GM20431 (cell line): ENCODE data around the gene CCNF.

Source experiments
- in situ Hi-C: fragments of 300-500 bp; cut with MseI, MboI; formaldehyde crosslinking; loops from one replicate; pipeline ENCODE4 v1.15.0; 2020; ENCODE audit warnings: low sequenced_read_pairs; ENCODE audit not compliant: unreplicated experiment

Gene CCNF

DNA sequence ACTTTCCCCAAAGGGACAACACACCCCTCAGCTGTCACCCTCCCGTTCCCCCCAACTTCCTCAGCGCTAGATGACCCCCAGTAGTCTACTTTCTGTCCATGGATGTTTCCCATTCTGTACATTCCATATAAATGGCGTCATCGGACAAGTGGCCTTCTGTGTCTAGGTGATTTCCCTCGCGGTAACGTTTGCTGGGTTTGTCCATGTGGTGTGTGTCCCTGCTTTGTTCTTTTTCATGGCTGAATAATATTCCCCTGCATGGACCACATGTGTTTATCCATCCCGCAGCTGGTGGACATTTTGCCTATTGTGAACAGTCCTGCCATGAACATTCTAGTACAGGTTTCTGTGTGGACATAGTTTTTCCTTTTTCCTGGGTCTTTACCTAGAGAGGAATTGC lies 23.4 kb downstream of the CCNF start:
- in situ Hi-C loops = no loop called here

GRCh38 chr16:2455081-2455845 lies 26.0 kb downstream of the CCNF start:
- in situ Hi-C loops = no loop called here

DNA sequence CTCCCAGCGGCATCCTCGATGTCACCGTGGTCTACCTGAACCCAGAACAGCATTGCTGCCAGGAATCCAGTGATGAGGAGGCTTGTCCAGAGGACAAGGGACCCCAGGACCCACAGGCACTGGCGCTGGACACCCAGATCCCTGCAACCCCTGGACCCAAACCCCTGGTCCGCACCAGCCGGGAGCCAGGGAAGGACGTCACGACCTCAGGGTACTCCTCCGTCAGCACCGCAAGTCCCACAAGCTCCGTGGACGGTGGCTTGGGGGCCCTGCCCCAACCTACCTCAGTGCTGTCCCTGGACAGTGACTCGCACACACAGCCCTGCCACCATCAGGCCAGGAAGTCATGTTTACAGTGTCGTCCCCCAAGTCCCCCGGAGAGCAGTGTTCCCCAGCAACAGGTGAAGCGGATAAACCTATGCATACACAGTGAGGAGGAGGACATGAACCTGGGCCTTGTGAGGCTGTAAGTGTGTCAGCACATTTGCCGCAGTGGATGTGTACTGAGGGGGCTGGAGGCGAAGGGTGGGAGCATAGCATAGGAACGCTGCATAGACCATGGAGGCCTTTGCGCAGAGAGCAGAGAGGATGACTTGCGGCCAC lies 27.4 kb downstream of the CCNF start:
- in situ Hi-C loops = no loop called here

DNA sequence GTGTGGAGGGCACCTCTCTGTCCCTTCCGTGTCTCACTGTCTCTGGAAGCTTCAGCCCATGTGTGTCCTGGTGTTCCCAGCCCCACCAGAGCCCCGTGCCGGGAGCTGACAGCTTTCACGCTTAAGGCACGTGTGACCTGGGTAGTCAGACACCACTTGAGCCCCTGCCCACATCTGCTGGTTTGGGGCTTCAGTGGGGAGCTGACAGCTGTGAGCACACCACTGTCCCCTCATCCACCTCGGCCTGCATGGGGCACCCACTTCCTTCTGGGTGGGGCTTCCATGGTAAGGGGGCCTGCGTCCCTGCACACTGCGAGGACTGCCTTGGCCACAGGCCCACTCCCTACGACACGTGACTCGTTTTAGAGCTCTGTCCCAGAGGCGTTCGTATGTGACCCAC lies 28.0 kb downstream of the CCNF start:
- in situ Hi-C loops = no loop called here

GRCh38 chr16:2457946-2458345 lies 28.7 kb downstream of the CCNF start:
- in situ Hi-C loops = no loop called here

DNA sequence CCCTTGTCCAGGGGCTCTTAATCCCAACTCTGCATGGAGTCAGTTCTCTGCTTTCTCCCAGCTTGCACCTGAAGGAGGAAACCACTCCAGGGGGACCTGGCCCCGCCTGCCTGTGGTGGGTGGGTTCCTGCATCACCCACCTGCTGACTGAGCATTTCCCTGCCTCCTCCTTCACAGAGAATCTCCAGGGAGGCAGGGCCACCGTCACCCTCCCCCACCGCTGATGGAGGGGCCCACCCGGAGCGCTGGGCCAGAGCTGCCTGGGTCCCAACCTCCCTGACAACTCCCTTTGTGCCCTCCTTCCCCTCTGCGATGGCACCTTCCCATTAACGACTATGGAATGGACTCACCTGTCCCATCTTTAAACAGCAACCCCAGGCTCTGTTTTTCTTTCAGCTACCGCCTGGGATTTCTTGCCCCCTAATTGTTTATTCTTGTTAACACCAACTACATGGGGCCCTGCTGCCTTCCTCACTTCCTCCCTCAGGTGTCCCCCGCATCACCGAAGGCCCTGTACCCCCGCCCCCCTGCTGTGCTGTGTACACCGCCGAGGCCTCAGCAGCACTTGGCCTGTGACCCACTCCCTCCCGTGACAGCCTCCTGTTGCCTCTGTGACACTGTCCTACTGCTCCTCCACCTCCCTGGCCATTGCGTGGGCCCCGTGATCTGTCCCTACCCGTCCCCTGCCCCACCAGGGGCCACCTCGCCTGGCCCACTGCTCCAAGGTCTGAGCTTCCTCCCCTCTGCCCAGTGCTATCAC lies 29.8 kb downstream of the CCNF start:
- in situ Hi-C loops = no loop called here

DNA sequence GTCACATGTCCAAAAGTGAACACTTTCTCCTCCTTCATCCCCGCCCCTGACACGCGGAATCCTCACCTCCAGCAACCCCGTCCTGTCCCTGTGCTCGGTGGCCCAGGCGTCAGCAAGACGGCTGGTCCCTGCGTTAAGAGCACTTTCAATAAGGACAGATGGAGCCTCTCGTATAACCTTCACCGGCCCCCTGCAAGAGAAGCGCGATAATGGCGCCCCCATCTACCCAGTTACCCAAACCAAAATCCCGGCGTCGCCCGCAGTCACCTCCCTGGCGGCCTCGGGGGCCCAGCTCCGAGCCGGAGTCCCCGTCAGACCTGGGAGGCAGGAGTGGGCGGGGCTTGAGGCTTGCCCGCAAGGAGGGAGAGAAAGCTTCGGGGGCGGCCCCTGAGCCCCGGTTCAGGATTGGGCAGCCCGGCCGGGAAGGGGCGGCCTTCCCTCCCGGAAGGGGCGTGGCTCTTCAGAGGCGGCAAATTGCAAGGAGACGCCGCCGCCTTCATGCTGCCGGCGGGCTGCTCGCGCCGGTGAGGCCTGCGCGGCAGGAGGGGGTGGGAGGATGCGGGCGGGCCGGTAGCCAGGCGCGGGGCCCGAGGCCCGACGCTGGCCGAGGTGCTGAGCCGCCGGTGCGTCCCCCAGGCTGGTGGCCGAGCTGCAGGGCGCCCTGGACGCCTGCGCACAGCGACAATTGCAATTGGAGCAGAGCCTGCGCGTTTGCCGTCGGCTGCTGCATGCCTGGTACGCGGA lies 30.6 kb downstream of the CCNF start, which contains the start of gene TEDC2:
TSS of gene TEDC2 (plus strand) at position 463 of the 744 bp plus-strand sequence. CDS start at position 499, 36 bp downstream.
- in situ Hi-C loops = no loop called here

GRCh38 chr16:2460391-2460713 lies 31.1 kb downstream of the CCNF start:
- in situ Hi-C loops = no loop called here

- in situ Hi-C loops = no loop called here
Measured at GRCh38 chr16:2460916-2461315, 31.7 kb downstream of the CCNF start.

- in situ Hi-C loops = no loop called here
Measured at GRCh38 chr16:2462031-2462866, 33.0 kb downstream of the CCNF start.

DNA sequence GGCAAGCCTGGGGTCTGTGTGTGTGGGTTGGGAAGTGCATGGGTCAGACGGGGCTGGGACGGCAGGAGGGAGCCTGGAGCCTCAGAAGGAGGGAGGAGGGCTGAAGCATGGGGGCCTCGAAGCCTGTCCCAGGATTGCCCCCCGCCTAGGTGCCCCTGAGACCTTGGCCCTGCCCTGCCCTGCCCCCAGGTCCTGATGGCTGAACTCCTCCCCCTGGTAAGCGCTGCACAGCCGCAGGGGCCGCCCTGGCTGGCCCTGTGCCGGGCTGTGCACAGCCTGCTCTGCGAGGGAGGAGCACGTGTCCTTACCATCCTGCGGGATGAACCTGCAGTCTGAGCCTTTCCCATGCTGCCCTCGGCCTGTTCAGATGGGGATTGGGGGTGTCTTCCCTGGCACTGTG lies 35.1 kb downstream of the CCNF start:
- in situ Hi-C loops = no loop called here

DNA sequence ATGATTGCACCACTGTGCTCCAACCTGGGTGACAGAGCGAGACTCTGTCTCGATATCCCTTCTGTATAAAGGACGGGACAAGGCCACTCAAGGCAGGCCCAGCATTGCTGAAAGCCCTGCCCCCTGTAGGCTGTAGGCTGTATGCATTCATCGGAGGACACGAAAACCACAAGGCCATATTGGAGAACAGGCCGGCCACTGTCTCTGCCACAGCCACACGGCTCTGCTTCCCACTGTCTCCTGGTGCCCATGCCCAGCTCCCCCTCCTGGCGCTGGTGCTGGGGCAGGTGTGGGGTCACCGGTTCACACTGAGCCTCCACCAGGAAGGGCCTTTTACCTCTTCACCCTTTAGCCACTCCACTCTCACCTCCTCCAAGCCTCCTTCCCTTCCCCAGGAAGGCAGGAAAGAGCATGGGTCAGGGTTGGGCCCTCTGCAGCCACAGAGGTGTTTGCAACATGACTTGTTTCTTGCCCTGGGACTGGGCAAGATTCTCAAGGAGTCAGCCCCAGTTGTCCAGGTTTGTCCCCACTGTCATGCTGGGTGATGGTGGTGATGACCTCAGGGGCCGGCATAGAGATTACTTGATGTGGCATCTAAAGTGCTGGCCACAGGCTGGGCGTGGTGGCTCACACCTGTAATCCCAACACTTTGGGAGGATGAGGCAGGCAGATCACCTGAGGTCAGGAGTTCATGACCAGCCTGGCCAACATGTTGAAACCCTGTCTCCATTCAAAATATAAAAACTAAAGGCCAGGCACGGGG lies 36.6 kb downstream of the CCNF start:
- in situ Hi-C loops = no loop called here

DNA sequence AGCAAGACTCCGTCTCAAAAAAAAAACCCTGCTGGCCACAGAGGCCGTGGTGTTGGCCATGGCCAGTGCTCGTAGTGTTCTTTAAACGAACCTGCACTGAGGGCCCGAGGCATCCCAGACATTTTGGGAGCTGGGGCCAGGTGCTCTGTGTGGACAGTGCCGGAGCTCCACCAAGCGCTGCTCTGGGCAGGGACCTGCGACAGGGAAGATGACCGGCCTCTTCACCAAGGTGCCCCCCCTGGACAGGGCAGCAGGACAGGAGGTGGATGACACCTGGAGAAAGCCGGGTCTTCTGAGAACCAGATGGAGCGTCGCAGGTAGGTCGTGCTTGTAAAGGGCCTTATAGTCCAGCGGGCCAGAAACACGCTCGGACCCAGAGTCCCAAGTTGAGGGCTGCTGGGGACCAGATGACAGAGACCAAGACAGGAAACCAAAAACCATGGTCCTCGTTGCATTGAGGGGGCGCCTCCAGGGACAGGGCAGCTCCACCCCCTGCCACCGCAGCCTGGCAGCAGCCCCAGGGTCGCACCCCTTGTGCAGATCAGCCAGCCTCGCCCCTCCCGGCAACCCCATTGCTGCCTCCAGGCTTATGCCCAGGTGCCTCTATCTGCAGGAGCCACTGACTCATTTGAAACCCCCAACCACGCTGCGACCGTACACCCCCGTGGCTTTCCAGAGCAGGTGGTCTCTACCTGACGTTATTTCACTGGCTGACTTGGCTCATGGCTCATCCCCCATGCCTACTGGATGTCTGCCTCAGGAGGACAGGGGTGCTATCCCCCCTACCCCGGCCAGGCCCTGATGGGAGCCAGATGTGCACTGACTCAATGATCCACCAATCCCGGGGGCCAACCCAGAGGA lies 37.6 kb downstream of the CCNF start:
- in situ Hi-C loops = no loop called here

DNA sequence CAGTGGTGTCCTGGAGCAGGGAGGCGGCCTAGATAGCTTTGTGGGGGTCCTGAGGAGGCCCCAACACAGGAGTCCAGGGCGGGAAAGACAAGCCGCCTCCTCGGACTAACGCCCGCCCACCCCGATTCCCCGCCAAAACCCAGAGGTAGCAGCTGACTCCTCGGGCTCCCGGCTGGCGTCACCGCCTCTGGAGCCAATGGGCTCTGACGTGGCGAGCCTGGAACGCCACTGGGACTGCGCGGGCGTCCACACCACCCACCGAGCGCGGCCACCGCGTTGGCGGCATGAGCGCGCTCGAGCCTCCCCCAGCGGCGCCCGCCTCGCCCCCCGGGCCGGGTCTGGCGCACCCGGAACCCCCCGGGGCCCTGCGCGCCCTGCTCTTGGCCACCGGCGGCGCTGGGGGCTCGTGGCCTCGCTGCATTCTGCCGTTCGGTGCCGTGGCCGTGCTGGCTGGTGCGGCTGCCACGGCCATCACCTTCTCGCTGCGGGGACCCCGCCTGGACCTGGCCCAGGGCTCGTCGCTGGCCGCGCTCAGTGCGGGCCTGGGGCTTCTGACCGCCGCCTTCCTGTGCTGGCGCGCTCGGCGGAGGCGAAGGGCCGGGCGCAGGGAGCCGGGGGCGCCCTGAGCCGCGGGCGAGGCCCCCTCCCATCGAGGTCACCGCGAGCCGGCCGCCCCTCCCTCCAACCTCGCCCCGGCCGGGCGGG lies 38.4 kb downstream of the CCNF start:
- in situ Hi-C loops = no loop called here

GRCh38 chr16:2468233-2468724 lies 39.0 kb downstream of the CCNF start:
- in situ Hi-C loops = no loop called here

DNA sequence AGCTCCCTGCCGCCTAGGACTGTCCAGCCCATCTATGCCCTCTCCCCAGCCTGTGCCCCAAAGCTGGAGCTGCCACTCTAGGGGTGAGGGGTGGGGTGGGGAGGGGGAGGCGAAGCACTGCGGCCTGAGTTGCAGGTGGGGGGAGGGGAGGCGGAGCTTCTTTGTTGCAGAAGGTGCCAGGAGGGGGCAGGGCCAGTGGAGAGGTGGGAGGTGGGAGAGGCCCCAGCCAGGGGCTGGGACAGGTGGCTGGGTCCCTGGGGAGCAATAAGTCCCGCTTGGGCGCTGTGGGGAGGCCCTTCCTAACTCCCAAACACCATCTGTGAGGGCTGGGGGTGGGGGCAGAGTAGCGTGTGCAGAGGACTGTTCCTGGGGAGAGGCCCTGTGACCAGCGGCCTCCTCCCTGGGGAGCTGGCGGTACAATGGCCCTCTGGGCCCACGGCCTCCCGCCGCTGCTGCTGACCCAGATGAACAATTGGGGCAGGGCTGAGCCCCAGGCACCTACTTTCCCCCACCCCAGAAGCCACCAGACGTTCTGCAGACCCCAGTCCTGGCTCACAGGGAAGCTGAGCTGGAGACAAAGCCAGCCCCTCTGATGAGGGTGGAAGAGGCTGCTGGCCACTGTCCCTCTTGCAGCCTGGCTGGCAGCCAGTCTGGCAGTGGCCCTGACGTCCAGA lies 39.6 kb downstream of the CCNF start:
- in situ Hi-C loops = no loop called here
